Measurements from ENCODE around the gene AMELX.

The AMELX gene

DNA sequence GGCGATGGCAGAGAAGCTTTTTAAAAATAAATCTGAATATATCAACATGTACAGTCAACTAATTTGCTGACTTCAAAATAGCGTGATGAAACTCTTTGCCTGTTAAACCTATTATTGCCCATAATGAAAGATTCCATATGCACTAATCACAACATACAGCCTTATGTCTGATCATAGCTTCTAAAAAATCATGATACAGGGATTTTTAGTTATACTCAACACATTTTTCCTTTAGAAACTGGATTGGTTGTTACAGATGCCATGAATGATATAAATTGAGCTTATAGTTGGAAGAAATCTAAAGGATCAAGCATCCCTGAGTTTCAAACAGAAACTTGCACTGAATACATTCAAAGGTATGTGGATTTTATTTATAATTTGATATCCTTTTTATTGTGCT lies at the start of gene AMELX:
TSS of gene AMELX (plus strand) at position 301 of the 400 bp plus-strand sequence. CDS start 1,376 bp downstream, outside the sequence.
- TF ChIP-seq ZFP30 (CRISPR knock-in tag; IDR thresholded peaks at IDR 0.05) (no peak), ARNTL (CRISPR knock-in tag; IDR thresholded peaks at IDR 0.05; ENCODE audit: borderline replicate concordance, low read depth) (no peak), BACH2 (CRISPR knock-in tag; IDR thresholded peaks at IDR 0.05; ENCODE audit: borderline replicate concordance) (no peak)
- no peak for ATAC-seq

DNA sequence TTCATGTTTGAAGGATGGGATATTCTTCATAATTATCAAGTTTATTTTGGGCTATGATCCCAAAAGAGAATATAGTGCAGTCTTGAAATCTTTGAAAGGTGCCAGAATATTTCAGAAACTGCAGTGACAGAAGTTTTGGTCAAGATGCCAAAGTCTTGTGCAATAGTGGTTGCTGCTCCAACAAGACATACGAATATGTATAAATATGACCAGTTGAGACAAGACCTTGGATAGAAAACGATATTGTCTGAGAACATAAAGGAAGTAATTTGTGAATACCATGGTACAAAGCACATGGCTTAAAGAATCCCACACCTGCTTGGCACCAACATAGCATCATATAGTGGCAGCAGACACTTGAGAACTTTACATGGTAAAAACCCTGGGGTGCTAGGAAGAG lies 48.6 kb upstream of the AMELX start:
- no peak for ATAC-seq
- TF ChIP-seq ZNF8 (CRISPR knock-in tag; IDR thresholded peaks at IDR 0.05) (no peak), ZFP3 (CRISPR knock-in tag; IDR thresholded peaks at IDR 0.05) (no peak), TOX (CRISPR knock-in tag; IDR thresholded peaks at IDR 0.05; ENCODE audit: borderline replicate concordance) (no peak), GLIS3 (CRISPR knock-in tag; IDR thresholded peaks at IDR 0.05) (no peak)
- TF ChIP-seq, protein P1, sequence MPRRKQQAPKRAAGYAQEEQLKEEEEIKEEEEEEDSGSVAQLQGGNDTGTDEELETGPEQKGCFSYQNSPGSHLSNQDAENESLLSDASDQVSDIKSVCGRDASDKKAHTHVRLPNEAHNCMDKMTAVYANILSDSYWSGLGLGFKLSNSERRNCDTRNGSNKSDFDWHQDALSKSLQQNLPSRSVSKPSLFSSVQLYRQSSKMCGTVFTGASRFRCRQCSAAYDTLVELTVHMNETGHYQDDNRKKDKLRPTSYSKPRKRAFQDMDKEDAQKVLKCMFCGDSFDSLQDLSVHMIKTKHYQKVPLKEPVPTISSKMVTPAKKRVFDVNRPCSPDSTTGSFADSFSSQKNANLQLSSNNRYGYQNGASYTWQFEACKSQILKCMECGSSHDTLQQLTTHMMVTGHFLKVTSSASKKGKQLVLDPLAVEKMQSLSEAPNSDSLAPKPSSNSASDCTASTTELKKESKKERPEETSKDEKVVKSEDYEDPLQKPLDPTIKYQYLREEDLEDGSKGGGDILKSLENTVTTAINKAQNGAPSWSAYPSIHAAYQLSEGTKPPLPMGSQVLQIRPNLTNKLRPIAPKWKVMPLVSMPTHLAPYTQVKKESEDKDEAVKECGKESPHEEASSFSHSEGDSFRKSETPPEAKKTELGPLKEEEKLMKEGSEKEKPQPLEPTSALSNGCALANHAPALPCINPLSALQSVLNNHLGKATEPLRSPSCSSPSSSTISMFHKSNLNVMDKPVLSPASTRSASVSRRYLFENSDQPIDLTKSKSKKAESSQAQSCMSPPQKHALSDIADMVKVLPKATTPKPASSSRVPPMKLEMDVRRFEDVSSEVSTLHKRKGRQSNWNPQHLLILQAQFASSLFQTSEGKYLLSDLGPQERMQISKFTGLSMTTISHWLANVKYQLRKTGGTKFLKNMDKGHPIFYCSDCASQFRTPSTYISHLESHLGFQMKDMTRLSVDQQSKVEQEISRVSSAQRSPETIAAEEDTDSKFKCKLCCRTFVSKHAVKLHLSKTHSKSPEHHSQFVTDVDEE (CRISPR knock-in tag; IDR thresholded peaks at IDR 0.05): no peak
- TF ChIP-seq, protein P2, sequence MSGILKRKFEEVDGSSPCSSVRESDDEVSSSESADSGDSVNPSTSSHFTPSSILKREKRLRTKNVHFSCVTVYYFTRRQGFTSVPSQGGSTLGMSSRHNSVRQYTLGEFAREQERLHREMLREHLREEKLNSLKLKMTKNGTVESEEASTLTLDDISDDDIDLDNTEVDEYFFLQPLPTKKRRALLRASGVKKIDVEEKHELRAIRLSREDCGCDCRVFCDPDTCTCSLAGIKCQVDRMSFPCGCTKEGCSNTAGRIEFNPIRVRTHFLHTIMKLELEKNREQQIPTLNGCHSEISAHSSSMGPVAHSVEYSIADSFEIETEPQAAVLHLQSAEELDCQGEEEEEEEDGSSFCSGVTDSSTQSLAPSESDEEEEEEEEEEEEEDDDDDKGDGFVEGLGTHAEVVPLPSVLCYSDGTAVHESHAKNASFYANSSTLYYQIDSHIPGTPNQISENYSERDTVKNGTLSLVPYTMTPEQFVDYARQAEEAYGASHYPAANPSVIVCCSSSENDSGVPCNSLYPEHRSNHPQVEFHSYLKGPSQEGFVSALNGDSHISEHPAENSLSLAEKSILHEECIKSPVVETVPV (CRISPR knock-in tag; IDR thresholded peaks at IDR 0.05): no peak

DNA sequence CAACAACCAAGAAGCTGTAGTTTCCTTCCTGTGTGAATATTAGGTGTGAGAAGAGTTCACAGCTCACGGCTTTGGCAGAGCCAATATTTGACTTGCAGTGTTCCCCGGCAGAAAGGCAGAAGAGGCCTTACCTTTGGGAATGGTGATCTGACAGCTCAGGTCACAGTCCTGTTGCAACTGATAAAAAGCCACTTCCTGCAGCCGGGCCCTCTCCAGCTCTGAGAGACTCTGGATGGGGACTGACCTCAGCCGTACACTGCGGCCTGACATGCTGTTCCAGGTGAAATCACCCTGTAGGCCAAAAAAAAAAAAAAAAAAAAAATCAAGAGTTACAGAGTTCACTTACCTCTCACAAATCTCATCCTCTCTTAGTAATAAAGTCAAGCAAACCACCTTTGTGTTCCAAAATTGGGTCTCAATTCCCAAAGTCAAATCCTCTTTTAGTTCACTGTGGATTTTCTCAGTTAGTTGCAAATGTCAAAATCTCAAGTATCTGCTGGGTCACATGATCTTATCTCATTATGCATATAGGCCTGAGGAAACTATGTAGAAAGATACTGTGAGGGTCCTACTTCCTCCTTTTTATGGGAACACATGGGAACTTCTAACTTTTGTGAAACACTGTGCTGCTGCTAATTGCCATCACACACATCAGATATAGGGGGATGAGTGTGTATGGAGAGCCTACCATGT lies 38.6 kb upstream of the AMELX start:
- ATAC-seq: no peak

More for the DNA sequence above, 38.6 kb upstream of the AMELX start:
- TF ChIP-seq ZFP30 (CRISPR knock-in tag; IDR thresholded peaks at IDR 0.05) (no peak), PPARA (CRISPR knock-in tag; IDR thresholded peaks at IDR 0.05; ENCODE audit: borderline replicate concordance) (no peak), SNAI2 (CRISPR knock-in tag; IDR thresholded peaks at IDR 0.05) (no peak), ZNF8 (CRISPR knock-in tag; IDR thresholded peaks at IDR 0.05) (no peak), ESRRG (CRISPR knock-in tag; IDR thresholded peaks at IDR 0.05) (no peak), TOX (CRISPR knock-in tag; IDR thresholded peaks at IDR 0.05; ENCODE audit: borderline replicate concordance) (no peak), CSDC2 (CRISPR knock-in tag; IDR thresholded peaks at IDR 0.05) (no peak), RARB (CRISPR knock-in tag; IDR thresholded peaks at IDR 0.05) (no peak), ZC3H10 (CRISPR knock-in tag; IDR thresholded peaks at IDR 0.05) (no peak), TCF4 (CRISPR knock-in tag; IDR thresholded peaks at IDR 0.05; ENCODE audit: borderline replicate concordance) (no peak), OSR1 (CRISPR knock-in tag; IDR thresholded peaks at IDR 0.05) (no peak), ZNF565 (CRISPR knock-in tag; conservative IDR thresholded peaks at IDR 0.05; ENCODE audit: low read depth) (no peak), ARNTL (CRISPR knock-in tag; IDR thresholded peaks at IDR 0.05; ENCODE audit: borderline replicate concordance, low read depth) (no peak), ZNF70 (CRISPR knock-in tag; IDR thresholded peaks at IDR 0.05) (no peak), BACH2 (CRISPR knock-in tag; IDR thresholded peaks at IDR 0.05; ENCODE audit: borderline replicate concordance) (no peak)
- TF ChIP-seq, protein P3, sequence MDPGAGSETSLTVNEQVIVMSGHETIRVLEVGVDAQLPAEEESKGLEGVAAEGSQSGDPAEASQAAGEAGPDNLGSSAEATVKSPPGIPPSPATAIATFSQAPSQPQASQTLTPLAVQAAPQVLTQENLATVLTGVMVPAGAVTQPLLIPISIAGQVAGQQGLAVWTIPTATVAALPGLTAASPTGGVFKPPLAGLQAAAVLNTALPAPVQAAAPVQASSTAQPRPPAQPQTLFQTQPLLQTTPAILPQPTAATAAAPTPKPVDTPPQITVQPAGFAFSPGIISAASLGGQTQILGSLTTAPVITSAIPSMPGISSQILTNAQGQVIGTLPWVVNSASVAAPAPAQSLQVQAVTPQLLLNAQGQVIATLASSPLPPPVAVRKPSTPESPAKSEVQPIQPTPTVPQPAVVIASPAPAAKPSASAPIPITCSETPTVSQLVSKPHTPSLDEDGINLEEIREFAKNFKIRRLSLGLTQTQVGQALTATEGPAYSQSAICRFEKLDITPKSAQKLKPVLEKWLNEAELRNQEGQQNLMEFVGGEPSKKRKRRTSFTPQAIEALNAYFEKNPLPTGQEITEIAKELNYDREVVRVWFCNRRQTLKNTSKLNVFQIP (CRISPR knock-in tag; IDR thresholded peaks at IDR 0.05; ENCODE audit: borderline replicate concordance, low read depth): no peak
- TF ChIP-seq, protein P1 (CRISPR knock-in tag; IDR thresholded peaks at IDR 0.05): no peak
- TF ChIP-seq, protein P4, sequence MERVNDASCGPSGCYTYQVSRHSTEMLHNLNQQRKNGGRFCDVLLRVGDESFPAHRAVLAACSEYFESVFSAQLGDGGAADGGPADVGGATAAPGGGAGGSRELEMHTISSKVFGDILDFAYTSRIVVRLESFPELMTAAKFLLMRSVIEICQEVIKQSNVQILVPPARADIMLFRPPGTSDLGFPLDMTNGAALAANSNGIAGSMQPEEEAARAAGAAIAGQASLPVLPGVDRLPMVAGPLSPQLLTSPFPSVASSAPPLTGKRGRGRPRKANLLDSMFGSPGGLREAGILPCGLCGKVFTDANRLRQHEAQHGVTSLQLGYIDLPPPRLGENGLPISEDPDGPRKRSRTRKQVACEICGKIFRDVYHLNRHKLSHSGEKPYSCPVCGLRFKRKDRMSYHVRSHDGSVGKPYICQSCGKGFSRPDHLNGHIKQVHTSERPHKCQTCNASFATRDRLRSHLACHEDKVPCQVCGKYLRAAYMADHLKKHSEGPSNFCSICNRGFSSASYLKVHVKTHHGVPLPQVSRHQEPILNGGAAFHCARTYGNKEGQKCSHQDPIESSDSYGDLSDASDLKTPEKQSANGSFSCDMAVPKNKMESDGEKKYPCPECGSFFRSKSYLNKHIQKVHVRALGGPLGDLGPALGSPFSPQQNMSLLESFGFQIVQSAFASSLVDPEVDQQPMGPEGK (CRISPR knock-in tag; IDR thresholded peaks at IDR 0.05; ENCODE audit: borderline replicate concordance): no peak
- TF ChIP-seq, protein P2 (CRISPR knock-in tag; IDR thresholded peaks at IDR 0.05): no peak
- TF ChIP-seq, protein P5, sequence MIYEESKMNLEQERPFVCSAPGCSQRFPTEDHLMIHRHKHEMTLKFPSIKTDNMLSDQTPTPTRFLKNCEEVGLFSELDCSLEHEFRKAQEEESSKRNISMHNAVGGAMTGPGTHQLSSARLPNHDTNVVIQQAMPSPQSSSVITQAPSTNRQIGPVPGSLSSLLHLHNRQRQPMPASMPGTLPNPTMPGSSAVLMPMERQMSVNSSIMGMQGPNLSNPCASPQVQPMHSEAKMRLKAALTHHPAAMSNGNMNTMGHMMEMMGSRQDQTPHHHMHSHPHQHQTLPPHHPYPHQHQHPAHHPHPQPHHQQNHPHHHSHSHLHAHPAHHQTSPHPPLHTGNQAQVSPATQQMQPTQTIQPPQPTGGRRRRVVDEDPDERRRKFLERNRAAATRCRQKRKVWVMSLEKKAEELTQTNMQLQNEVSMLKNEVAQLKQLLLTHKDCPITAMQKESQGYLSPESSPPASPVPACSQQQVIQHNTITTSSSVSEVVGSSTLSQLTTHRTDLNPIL (CRISPR knock-in tag; IDR thresholded peaks at IDR 0.05; ENCODE audit: low read depth): no peak
